ENCODE measurements around the gene AP1B1.

DNA sequence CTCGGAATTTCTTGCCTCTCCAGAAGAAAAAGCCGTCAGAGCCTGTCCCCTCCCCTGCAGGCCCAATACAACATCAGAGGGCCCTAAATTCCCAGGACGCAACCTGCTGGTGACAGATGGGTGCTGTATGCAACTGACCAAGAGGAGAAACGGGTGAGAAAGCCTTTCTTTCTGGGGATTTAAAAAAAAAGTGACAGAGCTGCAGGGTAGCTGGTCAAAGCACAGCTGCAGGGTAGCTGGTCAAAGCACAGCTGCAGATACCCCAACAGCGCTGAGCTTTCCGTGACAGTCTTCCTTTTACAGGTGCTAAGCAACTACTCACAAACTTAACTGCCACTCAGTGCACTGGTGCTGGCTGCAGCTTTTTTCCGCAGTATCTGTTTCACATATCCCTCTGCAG lies 17.8 kb downstream of the AP1B1 start:
- TF ChIP-seq, protein P1, sequence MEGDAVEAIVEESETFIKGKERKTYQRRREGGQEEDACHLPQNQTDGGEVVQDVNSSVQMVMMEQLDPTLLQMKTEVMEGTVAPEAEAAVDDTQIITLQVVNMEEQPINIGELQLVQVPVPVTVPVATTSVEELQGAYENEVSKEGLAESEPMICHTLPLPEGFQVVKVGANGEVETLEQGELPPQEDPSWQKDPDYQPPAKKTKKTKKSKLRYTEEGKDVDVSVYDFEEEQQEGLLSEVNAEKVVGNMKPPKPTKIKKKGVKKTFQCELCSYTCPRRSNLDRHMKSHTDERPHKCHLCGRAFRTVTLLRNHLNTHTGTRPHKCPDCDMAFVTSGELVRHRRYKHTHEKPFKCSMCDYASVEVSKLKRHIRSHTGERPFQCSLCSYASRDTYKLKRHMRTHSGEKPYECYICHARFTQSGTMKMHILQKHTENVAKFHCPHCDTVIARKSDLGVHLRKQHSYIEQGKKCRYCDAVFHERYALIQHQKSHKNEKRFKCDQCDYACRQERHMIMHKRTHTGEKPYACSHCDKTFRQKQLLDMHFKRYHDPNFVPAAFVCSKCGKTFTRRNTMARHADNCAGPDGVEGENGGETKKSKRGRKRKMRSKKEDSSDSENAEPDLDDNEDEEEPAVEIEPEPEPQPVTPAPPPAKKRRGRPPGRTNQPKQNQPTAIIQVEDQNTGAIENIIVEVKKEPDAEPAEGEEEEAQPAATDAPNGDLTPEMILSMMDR (IDR thresholded peaks at IDR 0.05), result no peak
- TF ChIP-seq EZH2 (IDR thresholded peaks at IDR 0.05; ENCODE audit: borderline replicate concordance, insufficient read depth, low read depth, low read length, poor library complexity, severe bottlenecking), result no peak

Data from B cell (primary cell).